ENCODE measurements around the gene COX6B2. TPM values are rescaled to one million over a fixed set of nuclear protein-coding genes. Genes with fewer than 3 reads are reported as not detected.

Gene COX6B2
- total RNA-seq, 1 experiment from 2014 or later = 5.6 TPM

DNA sequence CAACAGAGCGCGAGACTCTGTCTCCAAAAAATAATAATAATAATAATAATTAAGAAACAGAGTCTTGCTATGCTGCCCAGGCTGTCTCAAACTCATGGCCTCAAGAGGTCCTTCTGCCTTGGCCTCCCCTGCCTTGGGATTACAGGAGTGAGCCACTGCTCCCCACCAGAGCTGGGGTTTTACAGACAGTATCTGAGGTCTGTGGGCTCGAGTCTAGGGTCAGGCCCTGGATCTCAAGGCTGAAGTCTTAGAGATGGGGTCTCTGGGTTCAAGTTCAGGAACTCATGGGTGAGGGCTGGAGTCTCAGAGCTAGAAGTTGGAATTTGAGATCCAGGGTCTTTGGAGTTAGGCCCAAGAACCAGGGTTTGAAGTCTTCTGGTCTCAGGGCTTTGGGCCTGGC, 12.3 kb upstream of the COX6B2 start:
- intact Hi-C loops (cut with micrococcal nuclease; ENCODE audit: unreplicated experiment) (no loop called here), in situ Hi-C loops (cut with HindIII; ENCODE audit: low pct_unique_long_range_greater_than_20kb, low sequenced_read_pairs) (no loop called here)
- ATAC-seq = no peak
- Histone ChIP-seq H3K9me3 (ENCODE audit: control insufficient read depth, insufficient read depth, low read depth, low read length) (no peaks in the 10 kb centered on the region), H3K4me3 (ENCODE audit: low read depth in 2 of 2, low read length in 2 of 2) (no peak overlapping the region), H3K36me3 (ENCODE audit: control insufficient read depth, insufficient read depth, low read length) (no peaks in the 10 kb centered on the region), H3K27ac (ENCODE audit: low read length) (no peak overlapping the region), H3K4me1 (ENCODE audit: control insufficient read depth, insufficient read depth, low read length) (peaks cover 8% of the 10 kb centered on the region), H3K27me3 (ENCODE audit: control insufficient read depth, insufficient read depth, low read length) (no peaks in the 10 kb centered on the region)
- BruUV-seq (replicated peaks) = no TSS peak
- DNase-seq (ENCODE audit: low read depth, low spot score) = no peak
- TF ChIP-seq, protein P1, sequence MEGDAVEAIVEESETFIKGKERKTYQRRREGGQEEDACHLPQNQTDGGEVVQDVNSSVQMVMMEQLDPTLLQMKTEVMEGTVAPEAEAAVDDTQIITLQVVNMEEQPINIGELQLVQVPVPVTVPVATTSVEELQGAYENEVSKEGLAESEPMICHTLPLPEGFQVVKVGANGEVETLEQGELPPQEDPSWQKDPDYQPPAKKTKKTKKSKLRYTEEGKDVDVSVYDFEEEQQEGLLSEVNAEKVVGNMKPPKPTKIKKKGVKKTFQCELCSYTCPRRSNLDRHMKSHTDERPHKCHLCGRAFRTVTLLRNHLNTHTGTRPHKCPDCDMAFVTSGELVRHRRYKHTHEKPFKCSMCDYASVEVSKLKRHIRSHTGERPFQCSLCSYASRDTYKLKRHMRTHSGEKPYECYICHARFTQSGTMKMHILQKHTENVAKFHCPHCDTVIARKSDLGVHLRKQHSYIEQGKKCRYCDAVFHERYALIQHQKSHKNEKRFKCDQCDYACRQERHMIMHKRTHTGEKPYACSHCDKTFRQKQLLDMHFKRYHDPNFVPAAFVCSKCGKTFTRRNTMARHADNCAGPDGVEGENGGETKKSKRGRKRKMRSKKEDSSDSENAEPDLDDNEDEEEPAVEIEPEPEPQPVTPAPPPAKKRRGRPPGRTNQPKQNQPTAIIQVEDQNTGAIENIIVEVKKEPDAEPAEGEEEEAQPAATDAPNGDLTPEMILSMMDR (IDR thresholded peaks at IDR 0.05) = no peak
- TF ChIP-seq POLR2AphosphoS5 (IDR thresholded peaks at IDR 0.05; ENCODE audit: low read depth, low read length) (no peak), TCF7L2 (IDR thresholded peaks at IDR 0.05; ENCODE audit: low read depth, low read length) (no peak), SIN3A (IDR thresholded peaks at IDR 0.05; ENCODE audit: borderline replicate concordance, insufficient read depth, low read depth, low read length) (no peak)
- TF ChIP-seq, protein P2, sequence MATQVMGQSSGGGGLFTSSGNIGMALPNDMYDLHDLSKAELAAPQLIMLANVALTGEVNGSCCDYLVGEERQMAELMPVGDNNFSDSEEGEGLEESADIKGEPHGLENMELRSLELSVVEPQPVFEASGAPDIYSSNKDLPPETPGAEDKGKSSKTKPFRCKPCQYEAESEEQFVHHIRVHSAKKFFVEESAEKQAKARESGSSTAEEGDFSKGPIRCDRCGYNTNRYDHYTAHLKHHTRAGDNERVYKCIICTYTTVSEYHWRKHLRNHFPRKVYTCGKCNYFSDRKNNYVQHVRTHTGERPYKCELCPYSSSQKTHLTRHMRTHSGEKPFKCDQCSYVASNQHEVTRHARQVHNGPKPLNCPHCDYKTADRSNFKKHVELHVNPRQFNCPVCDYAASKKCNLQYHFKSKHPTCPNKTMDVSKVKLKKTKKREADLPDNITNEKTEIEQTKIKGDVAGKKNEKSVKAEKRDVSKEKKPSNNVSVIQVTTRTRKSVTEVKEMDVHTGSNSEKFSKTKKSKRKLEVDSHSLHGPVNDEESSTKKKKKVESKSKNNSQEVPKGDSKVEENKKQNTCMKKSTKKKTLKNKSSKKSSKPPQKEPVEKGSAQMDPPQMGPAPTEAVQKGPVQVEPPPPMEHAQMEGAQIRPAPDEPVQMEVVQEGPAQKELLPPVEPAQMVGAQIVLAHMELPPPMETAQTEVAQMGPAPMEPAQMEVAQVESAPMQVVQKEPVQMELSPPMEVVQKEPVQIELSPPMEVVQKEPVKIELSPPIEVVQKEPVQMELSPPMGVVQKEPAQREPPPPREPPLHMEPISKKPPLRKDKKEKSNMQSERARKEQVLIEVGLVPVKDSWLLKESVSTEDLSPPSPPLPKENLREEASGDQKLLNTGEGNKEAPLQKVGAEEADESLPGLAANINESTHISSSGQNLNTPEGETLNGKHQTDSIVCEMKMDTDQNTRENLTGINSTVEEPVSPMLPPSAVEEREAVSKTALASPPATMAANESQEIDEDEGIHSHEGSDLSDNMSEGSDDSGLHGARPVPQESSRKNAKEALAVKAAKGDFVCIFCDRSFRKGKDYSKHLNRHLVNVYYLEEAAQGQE (IDR thresholded peaks at IDR 0.05; ENCODE audit: insufficient read depth in 1 of 2, low read depth in 2 of 2, low read length in 1 of 2) = no peak
- ChIA-PET CTCF (no interaction called here), POLR2A (no interaction called here)

DNA sequence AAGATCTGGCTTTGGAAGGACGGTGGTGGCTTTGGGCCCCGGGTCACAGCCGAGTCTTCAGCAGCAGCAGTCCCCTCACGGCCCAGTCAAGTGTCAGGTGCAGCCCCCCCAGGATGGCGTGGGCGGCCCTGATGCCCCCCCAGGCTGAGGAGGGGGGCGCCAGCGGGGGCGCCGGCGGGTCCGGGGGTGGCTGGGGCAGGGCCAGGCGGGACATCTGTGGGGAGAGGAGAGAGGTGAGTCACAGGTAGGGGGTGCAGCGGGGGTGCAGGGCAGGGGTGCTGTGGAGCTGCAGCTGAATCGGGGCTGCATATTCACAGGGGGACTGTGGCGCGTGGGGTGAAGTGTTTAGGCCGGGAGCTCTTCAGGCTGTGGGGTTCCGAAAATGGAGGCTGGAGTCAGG, 11.4 kb upstream of the COX6B2 start:
- in situ Hi-C loops (cut with HindIII; ENCODE audit: low pct_unique_long_range_greater_than_20kb, low sequenced_read_pairs) (no loop called here), intact Hi-C loops (cut with micrococcal nuclease; ENCODE audit: unreplicated experiment) (no loop called here)
- H3K27ac ChIP-seq (ENCODE audit: low read length) = no peak overlapping the region
- no peaks in the 10 kb centered on the region for H3K27me3 ChIP-seq (ENCODE audit: control insufficient read depth, insufficient read depth, low read length)
- no peaks in the 10 kb centered on the region for H3K36me3 ChIP-seq (ENCODE audit: control insufficient read depth, insufficient read depth, low read length)
- H3K4me3 ChIP-seq (ENCODE audit: low read depth in 2 of 2, low read length in 2 of 2) = no peak overlapping the region
- BruUV-seq (replicated peaks) = no TSS peak
- peaks cover 8% of the 10 kb centered on the region for H3K4me1 ChIP-seq (ENCODE audit: control insufficient read depth, insufficient read depth, low read length)
- ChIA-PET POLR2A (no interaction called here), CTCF (no interaction called here)
- TF ChIP-seq SIN3A (IDR thresholded peaks at IDR 0.05; ENCODE audit: borderline replicate concordance, insufficient read depth, low read depth, low read length) (no peak), TCF7L2 (IDR thresholded peaks at IDR 0.05; ENCODE audit: low read depth, low read length) (no peak)
- TF ChIP-seq, protein P1 (IDR thresholded peaks at IDR 0.05) = no peak
- TF ChIP-seq, protein P2 (IDR thresholded peaks at IDR 0.05; ENCODE audit: insufficient read depth in 1 of 2, low read depth in 2 of 2, low read length in 1 of 2) = no peak
- no peaks in the 10 kb centered on the region for H3K9me3 ChIP-seq (ENCODE audit: control insufficient read depth, insufficient read depth, low read depth, low read length)
- no peak for DNase-seq (ENCODE audit: low read depth, low spot score)
- no peak for ATAC-seq

Measured in Panc1 (cell line).